A549 (cell line): ENCODE measurements around the gene DNAH1. TPM values are rescaled to one million over a fixed set of nuclear protein-coding genes. Genes with fewer than 3 reads are reported as not detected.

Experiments used
- ATAC-seq, 2 experiments: fragments of 200-7000 bp in 1 of 2; fragments of >200 bp in 1 of 2; cut with Nextera tagmentation in 1 of 2; cut with Tn5 transposase in 1 of 2; 3 replicates each; pipeline versions ENCODE4 v1.8.0 to v1.9.1; 2018 to 2020; ENCODE audit warnings: mild to moderate bottlenecking in 1 of 2, moderate library complexity in 1 of 2
- CTCF ChIA-PET: fragments of 300-600 bp; sonication (Branson Sonifier 250); formaldehyde crosslinking; extraction: SDS; loops from one replicate; lab custom pipeline; 2021; ENCODE audit warnings: antibody characterized with exemption, inconsistent platforms; lab: Yijun Ruan, JAX
- POLR2A ChIA-PET: fragments of 350-600 bp; formaldehyde crosslinking; extraction: SDS; loops from one replicate; lab custom pipeline; 2021; ENCODE audit warnings: antibody characterized with exemption, inconsistent platforms; lab: Yijun Ruan, JAX
- DNase-seq, 2 experiments: peaks; one replicate each; pipeline versions ENCODE4 v3.0.0 to v3.0.0-alpha.2; 2011 to 2016; ENCODE audit warnings: low read depth in 1 of 2, low spot score in 1 of 2
- FAIRE-seq: peaks from 2 replicates; lab custom pipeline; 2011; peaks lifted over from hg19 to GRCh38; lab: Jason Lieb, UNC
- H3K27ac ChIP-seq, 2 experiments: fragments of >200 bp; sonication (Bioruptor Twin); formaldehyde crosslinking; 3 replicates each; pipeline ENCODE4 v1.5.1; 2016 to 2017
- H3K4me1 ChIP-seq: fragments of >200 bp; sonication (Bioruptor Twin); formaldehyde crosslinking; 3 replicates; pipeline ENCODE4 v1.6.1; 2016
- H3K4me2 ChIP-seq: fragments of >200 bp; sonication (Bioruptor Twin); formaldehyde crosslinking; 3 replicates; pipeline ENCODE4 v1.6.1; 2016
- H3K4me3 ChIP-seq: fragments of >200 bp; sonication (Bioruptor Twin); formaldehyde crosslinking; 3 replicates; pipeline ENCODE4 v1.5.1; 2016
- H3K9me3 ChIP-seq: fragments of >200 bp; sonication (Bioruptor Twin); formaldehyde crosslinking; 3 replicates; pipeline ENCODE4 v1.6.1; 2016
- CHD2 ChIP-seq: fragments of 150-350 bp; IDR thresholded peaks from 2 replicates; pipeline ENCODE4 v1.6.1; 2014; ENCODE audit warnings: low read length; ENCODE audit not compliant: partially characterized antibody
- CHD4 ChIP-seq: fragments of 200-600 bp; sonication (generic); IDR thresholded peaks from 2 replicates; pipeline ENCODE4 v1.6.1; 2016; ENCODE audit warnings: antibody characterized with exemption, mild to moderate bottlenecking, borderline replicate concordance
- EHF ChIP-seq: fragments of 250-450 bp; sonication (Bioruptor Pico); IDR thresholded peaks from 2 replicates; pipeline ENCODE4 v1.5.0; 2020; ENCODE audit warnings: mild to moderate bottlenecking
- FOSB ChIP-seq: fragments of 250-450 bp; sonication (Bioruptor Pico); IDR thresholded peaks from 2 replicates; pipeline ENCODE4 v1.5.0; 2020; ENCODE audit warnings: mild to moderate bottlenecking, moderate library complexity
- FOXS1 ChIP-seq: fragments of 250-450 bp; sonication (Bioruptor Pico); IDR thresholded peaks from 2 replicates; pipeline ENCODE4 v1.5.0; 2020; ENCODE audit warnings: mild to moderate bottlenecking, moderate library complexity
- HEYL ChIP-seq: fragments of 250-450 bp; sonication (Bioruptor Pico); IDR thresholded peaks from 2 replicates; pipeline ENCODE4 v1.8.0; 2021; ENCODE audit warnings: mild to moderate bottlenecking, moderate library complexity
- HOXB13 ChIP-seq: fragments of 250-450 bp; sonication (Bioruptor Pico); IDR thresholded peaks from 2 replicates; pipeline ENCODE4 v1.5.0; 2020; ENCODE audit warnings: low read depth, mild to moderate bottlenecking, moderate library complexity
- JUNB ChIP-seq: fragments of >200 bp; sonication (Bioruptor Twin); formaldehyde crosslinking; IDR thresholded peaks from 2 replicates; pipeline ENCODE4 v1.6.1; 2016
- MAFK ChIP-seq: fragments of 450-650 bp; IDR thresholded peaks from 2 replicates; pipeline ENCODE4 v1.6.1; 2014; ENCODE audit not compliant: partially characterized antibody
- PHF8 ChIP-seq: fragments of 200-600 bp; sonication (generic); IDR thresholded peaks from 2 replicates; pipeline ENCODE4 v1.6.1; 2016; ENCODE audit warnings: low read depth, mild to moderate bottlenecking, antibody characterized with exemption, moderate library complexity, borderline replicate concordance
- POLR2A ChIP-seq: IDR thresholded peaks from 2 replicates; pipeline ENCODE4 v1.6.1; 2012; ENCODE audit warnings: mild to moderate bottlenecking, low read length
- POLR2AphosphoS2 ChIP-seq: conservative IDR thresholded peaks from 2 replicates; pipeline ENCODE4 v1.6.1; 2012; ENCODE audit warnings: low read length, improper control_type of control experiment, inconsistent platforms
- SREBF2 ChIP-seq: fragments of 450-650 bp; IDR thresholded peaks from 2 replicates; pipeline ENCODE4 v1.6.1; 2014; ENCODE audit warnings: mild to moderate bottlenecking, moderate library complexity
- TFCP2L1 ChIP-seq: fragments of 250-450 bp; sonication (Bioruptor Pico); IDR thresholded peaks from 2 replicates; pipeline ENCODE4 v1.5.0; 2021; ENCODE audit warnings: mild to moderate bottlenecking
- ZC3H11A ChIP-seq: fragments of 450-650 bp; IDR thresholded peaks from 2 replicates; pipeline ENCODE4 v1.6.1; 2014; ENCODE audit warnings: antibody characterized with exemption, mild to moderate bottlenecking
- ZNF302 ChIP-seq: fragments of 250-450 bp; sonication (Bioruptor Pico); IDR thresholded peaks from 2 replicates; pipeline ENCODE4 v1.9.0; 2021; ENCODE audit warnings: inconsistent platforms, mild to moderate bottlenecking, moderate library complexity
- WGBS: methylation state at CpG from one replicate; pipeline ENCODE4 v1.1.6; 2017; ENCODE audit errors: missing lambda C conversion rate; 5-methylcytosine and 5-hydroxymethylcytosine counted together
- polyA plus RNA-seq, 4 experiments: library from polyadenylated mRNA; depleted of rRNA in 3 of 4; stranded (reverse); fragments of >200 nt; fragmentation: RNase III in 1 of 4; extraction: RNeasy Plus Mini Kit Qiagen cat#74134 plus additional on column Dnase treatment in 1 of 4; gene quantifications; 2 replicates in 3 of 4; 3 replicates in 1 of 4; pipeline ENCODE4 v1.2.3, GENCODE V29; 2011 to 2017
- TF ChIP-seq, protein P1 (sequence below): fragments of 200-600 bp; sonication (generic); IDR thresholded peaks from 2 replicates; pipeline ENCODE4 v1.6.1; 2016; ENCODE audit warnings: antibody characterized with exemption, mild to moderate bottlenecking, moderate library complexity
- TF ChIP-seq, protein P2 (sequence below): fragments of >200 bp; sonication (Bioruptor Twin); formaldehyde crosslinking; IDR thresholded peaks from 2 replicates; pipeline ENCODE4 v1.6.1; 2016
- TF ChIP-seq, protein P3 (sequence below): fragments of 250-450 bp; sonication (Bioruptor Pico); IDR thresholded peaks from 2 replicates; pipeline ENCODE4 v1.5.0; 2020; ENCODE audit warnings: low read depth, mild to moderate bottlenecking, moderate library complexity
- TF ChIP-seq, protein P4 (sequence below): fragments of >200 bp; sonication (Bioruptor Twin); formaldehyde crosslinking; IDR thresholded peaks from 3 replicates; pipeline ENCODE4 v1.5.1; 2016
- TF ChIP-seq, protein P5 (sequence below): IDR thresholded peaks from 2 replicates; pipeline ENCODE4 v1.6.1; 2012
- TF ChIP-seq, protein P6 (sequence below): fragments of 250-450 bp; sonication (Bioruptor Pico); IDR thresholded peaks from 2 replicates; pipeline ENCODE4 v1.5.0; 2021; ENCODE audit warnings: mild to moderate bottlenecking, moderate library complexity, borderline replicate concordance
- TF ChIP-seq, protein P7 (sequence below): fragments of 450-650 bp; IDR thresholded peaks from 2 replicates; pipeline ENCODE4 v1.6.1; 2014; ENCODE audit warnings: antibody characterized with exemption

Gene DNAH1
- polyA plus RNA-seq, 2 of the 4 experiments (the other 2 are of a cell fraction) = 0.65 to 1.6 TPM

DNA sequence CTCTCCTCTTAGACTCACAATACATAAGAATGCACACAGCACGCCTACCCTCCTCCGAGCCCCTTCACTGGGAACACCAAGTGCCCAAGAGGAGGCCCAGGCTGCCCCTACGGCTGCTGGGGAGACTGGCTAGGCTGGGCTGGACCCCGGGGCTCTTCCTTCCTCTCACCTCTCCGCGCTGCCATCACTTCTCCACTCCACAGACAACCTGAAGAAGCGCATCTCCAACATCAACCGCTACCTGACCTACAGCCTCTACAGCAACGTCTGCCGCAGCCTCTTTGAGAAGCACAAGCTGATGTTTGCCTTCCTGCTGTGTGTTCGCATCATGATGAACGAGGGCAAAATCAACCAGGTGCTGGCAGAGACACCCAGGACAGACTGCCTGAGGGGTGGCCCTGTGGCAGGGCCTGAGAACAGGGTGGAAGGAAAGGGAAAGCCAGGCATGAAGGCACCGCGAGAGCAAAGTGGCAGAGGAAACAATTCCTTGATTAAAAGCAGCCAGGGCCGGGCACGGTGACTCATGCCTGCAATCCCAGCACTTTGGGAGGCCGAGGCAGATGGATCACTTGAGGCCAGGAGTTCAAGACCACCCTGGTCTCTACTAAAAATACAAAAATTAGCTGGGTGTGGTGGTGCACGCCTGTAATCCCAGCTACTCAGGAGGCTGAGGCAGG, 77.2 kb downstream of the DNAH1 start:
- Histone ChIP-seq H3K27ac (no peak overlapping the region), H3K4me1 (no peaks in the 10 kb centered on the region), H3K4me3 (no peak overlapping the region), H3K4me2 (no peak overlapping the region), H3K9me3 (no peaks in the 10 kb centered on the region)
- WGBS = 78% methylated on average over 18 of the region's 18 CpGs
- ATAC-seq = no peak
- no peak for FAIRE-seq
- DNase-seq = no peak
- POLR2A ChIA-PET = no interaction called here
- CTCF ChIA-PET = interaction anchor here (1.1 kb wide), 1 partner anchor 9 kb away, joined by 5 read pairs; no protein-coding TSS in a partner anchor
- TF ChIP-seq HOXB13 (no peak), JUNB (no peak), CHD2 (no peak), POLR2AphosphoS2 (no peak), HEYL (no peak), SREBF2 (no peak), ZNF302 (CRISPR knock-in tag) (no peak), EHF (CRISPR knock-in tag) (no peak), PHF8 (no peak), MAFK (no peak), CHD4 (no peak), POLR2A (no peak)
- TF ChIP-seq, protein P1, sequence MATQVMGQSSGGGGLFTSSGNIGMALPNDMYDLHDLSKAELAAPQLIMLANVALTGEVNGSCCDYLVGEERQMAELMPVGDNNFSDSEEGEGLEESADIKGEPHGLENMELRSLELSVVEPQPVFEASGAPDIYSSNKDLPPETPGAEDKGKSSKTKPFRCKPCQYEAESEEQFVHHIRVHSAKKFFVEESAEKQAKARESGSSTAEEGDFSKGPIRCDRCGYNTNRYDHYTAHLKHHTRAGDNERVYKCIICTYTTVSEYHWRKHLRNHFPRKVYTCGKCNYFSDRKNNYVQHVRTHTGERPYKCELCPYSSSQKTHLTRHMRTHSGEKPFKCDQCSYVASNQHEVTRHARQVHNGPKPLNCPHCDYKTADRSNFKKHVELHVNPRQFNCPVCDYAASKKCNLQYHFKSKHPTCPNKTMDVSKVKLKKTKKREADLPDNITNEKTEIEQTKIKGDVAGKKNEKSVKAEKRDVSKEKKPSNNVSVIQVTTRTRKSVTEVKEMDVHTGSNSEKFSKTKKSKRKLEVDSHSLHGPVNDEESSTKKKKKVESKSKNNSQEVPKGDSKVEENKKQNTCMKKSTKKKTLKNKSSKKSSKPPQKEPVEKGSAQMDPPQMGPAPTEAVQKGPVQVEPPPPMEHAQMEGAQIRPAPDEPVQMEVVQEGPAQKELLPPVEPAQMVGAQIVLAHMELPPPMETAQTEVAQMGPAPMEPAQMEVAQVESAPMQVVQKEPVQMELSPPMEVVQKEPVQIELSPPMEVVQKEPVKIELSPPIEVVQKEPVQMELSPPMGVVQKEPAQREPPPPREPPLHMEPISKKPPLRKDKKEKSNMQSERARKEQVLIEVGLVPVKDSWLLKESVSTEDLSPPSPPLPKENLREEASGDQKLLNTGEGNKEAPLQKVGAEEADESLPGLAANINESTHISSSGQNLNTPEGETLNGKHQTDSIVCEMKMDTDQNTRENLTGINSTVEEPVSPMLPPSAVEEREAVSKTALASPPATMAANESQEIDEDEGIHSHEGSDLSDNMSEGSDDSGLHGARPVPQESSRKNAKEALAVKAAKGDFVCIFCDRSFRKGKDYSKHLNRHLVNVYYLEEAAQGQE = no peak
- TF ChIP-seq, protein P2, sequence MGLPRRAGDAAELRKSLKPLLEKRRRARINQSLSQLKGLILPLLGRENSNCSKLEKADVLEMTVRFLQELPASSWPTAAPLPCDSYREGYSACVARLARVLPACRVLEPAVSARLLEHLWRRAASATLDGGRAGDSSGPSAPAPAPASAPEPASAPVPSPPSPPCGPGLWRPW = no peak
- TF ChIP-seq, protein P3, sequence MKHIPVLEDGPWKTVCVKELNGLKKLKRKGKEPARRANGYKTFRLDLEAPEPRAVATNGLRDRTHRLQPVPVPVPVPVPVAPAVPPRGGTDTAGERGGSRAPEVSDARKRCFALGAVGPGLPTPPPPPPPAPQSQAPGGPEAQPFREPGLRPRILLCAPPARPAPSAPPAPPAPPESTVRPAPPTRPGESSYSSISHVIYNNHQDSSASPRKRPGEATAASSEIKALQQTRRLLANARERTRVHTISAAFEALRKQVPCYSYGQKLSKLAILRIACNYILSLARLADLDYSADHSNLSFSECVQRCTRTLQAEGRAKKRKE (CRISPR knock-in tag) = no peak
- TF ChIP-seq, protein P4, sequence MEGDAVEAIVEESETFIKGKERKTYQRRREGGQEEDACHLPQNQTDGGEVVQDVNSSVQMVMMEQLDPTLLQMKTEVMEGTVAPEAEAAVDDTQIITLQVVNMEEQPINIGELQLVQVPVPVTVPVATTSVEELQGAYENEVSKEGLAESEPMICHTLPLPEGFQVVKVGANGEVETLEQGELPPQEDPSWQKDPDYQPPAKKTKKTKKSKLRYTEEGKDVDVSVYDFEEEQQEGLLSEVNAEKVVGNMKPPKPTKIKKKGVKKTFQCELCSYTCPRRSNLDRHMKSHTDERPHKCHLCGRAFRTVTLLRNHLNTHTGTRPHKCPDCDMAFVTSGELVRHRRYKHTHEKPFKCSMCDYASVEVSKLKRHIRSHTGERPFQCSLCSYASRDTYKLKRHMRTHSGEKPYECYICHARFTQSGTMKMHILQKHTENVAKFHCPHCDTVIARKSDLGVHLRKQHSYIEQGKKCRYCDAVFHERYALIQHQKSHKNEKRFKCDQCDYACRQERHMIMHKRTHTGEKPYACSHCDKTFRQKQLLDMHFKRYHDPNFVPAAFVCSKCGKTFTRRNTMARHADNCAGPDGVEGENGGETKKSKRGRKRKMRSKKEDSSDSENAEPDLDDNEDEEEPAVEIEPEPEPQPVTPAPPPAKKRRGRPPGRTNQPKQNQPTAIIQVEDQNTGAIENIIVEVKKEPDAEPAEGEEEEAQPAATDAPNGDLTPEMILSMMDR = no peak

DNA sequence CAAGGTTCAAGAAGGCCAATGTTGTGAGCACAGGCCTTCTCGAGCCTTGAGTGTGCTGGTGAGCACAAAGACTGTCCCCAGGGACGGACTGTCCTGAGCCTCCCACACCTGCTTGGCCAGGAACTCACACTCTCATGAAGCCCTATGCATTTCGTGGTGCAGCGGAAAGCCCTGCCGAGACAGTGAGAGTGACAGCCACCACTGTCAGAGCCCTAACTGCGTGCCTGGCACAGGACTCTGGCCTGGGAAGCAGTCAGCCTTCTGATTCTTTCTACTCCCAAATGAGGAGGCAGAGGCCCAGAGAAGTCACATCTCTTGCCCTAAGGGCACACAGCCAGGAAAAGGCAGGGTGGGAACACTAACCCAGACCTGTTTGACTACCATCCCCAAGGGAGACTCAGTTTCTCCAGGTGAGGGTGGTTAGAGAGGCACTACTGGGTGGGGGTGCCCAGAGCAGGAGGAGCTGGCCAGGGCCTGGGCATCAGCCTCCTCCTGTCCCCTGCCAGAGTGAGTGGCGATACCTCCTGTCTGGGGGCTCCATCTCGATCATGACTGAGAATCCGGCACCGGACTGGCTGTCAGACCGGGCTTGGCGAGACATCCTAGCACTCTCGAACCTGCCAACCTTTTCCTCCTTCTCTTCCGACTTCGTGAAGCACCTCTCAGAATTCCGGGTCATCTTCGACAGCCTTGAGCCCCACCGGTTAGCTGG, 78.0 kb downstream of the DNAH1 start:
- ATAC-seq = no peak
- Histone ChIP-seq H3K9me3 (no peaks in the 10 kb centered on the region), H3K4me1 (no peaks in the 10 kb centered on the region), H3K4me2 (no peak overlapping the region), H3K4me3 (no peak overlapping the region), H3K27ac (no peak overlapping the region)
- TF ChIP-seq, protein P5, sequence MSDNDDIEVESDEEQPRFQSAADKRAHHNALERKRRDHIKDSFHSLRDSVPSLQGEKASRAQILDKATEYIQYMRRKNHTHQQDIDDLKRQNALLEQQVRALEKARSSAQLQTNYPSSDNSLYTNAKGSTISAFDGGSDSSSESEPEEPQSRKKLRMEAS = no peak
- TF ChIP-seq ZC3H11A (no peak), PHF8 (no peak), FOXS1 (CRISPR knock-in tag) (no peak), FOSB (no peak), TFCP2L1 (CRISPR knock-in tag) (no peak)
- TF ChIP-seq, protein P4 = no peak
- TF ChIP-seq, protein P6, sequence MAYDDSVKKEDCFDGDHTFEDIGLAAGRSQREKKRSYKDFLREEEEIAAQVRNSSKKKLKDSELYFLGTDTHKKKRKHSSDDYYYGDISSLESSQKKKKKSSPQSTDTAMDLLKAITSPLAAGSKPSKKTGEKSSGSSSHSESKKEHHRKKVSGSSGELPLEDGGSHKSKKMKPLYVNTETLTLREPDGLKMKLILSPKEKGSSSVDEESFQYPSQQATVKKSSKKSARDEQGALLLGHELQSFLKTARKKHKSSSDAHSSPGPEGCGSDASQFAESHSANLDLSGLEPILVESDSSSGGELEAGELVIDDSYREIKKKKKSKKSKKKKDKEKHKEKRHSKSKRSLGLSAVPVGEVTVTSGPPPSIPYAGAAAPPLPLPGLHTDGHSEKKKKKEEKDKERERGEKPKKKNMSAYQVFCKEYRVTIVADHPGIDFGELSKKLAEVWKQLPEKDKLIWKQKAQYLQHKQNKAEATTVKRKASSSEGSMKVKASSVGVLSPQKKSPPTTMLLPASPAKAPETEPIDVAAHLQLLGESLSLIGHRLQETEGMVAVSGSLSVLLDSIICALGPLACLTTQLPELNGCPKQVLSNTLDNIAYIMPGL (CRISPR knock-in tag) = no peak
- TF ChIP-seq, protein P7, sequence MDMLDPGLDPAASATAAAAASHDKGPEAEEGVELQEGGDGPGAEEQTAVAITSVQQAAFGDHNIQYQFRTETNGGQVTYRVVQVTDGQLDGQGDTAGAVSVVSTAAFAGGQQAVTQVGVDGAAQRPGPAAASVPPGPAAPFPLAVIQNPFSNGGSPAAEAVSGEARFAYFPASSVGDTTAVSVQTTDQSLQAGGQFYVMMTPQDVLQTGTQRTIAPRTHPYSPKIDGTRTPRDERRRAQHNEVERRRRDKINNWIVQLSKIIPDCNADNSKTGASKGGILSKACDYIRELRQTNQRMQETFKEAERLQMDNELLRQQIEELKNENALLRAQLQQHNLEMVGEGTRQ = no peak
- no peak for DNase-seq
- POLR2A ChIA-PET = no interaction called here
- FAIRE-seq = no peak
- 81% methylated on average over 17 of the region's 18 CpGs for WGBS
- CTCF ChIA-PET = interaction anchor here (1.1 kb wide), 1 partner anchor 10 kb away, joined by 5 read pairs; no protein-coding TSS in a partner anchor
